ENCODE measurements around the gene AGAP1. TPM values are rescaled to one million over a fixed set of nuclear protein-coding genes. Genes with fewer than 3 reads are reported as not detected.

AGAP1 gene
- total RNA-seq, 4 donors from 2014 or later, result 23.4 to 46.5 (median 29.3) TPM

DNA sequence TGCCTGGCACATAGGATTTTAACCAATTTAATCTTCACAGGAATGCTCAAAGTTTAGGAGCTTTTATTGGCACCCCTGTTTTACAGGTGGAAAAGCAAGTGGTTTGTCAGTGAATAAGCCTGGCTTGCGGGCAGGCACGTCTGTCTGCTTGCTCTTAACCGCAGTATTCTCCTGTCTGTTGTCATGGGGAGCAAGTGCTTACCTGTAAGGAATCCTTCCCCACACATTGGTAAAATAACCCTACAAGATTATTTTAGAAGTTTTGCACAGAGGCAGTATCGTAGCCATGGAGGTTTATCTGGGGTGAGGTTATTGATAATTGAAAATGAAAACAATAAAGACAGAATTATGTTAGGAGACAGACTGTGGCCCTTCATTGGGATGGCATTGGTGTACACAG, 174.9 kb downstream of the AGAP1 start:
- H3K36me3 ChIP-seq, result no peaks in the 10 kb centered on the region
- H3K9me3 ChIP-seq, result no peaks in the 10 kb centered on the region
- H3K27ac ChIP-seq, result no peak overlapping the region
- intact Hi-C loops (cut with DNase I), result no loop called here
- DNase-seq, result no peak
- no peaks in the 10 kb centered on the region for H3K27me3 ChIP-seq
- H3K4me1 ChIP-seq, result peaks cover 11 to 25% of the 10 kb centered on the region in 2 donors
- 95 to 97% methylated on average over 4 of the region's 4 CpGs for WGBS, 2 donors
- no peak overlapping the region for H3K4me3 ChIP-seq (replicated peaks in 1 of 3)
- TF ChIP-seq, protein P1, sequence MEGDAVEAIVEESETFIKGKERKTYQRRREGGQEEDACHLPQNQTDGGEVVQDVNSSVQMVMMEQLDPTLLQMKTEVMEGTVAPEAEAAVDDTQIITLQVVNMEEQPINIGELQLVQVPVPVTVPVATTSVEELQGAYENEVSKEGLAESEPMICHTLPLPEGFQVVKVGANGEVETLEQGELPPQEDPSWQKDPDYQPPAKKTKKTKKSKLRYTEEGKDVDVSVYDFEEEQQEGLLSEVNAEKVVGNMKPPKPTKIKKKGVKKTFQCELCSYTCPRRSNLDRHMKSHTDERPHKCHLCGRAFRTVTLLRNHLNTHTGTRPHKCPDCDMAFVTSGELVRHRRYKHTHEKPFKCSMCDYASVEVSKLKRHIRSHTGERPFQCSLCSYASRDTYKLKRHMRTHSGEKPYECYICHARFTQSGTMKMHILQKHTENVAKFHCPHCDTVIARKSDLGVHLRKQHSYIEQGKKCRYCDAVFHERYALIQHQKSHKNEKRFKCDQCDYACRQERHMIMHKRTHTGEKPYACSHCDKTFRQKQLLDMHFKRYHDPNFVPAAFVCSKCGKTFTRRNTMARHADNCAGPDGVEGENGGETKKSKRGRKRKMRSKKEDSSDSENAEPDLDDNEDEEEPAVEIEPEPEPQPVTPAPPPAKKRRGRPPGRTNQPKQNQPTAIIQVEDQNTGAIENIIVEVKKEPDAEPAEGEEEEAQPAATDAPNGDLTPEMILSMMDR (IDR thresholded peaks at IDR 0.05), result no peak
- no peak for TF ChIP-seq POLR2A (IDR thresholded peaks at IDR 0.05)

DNA sequence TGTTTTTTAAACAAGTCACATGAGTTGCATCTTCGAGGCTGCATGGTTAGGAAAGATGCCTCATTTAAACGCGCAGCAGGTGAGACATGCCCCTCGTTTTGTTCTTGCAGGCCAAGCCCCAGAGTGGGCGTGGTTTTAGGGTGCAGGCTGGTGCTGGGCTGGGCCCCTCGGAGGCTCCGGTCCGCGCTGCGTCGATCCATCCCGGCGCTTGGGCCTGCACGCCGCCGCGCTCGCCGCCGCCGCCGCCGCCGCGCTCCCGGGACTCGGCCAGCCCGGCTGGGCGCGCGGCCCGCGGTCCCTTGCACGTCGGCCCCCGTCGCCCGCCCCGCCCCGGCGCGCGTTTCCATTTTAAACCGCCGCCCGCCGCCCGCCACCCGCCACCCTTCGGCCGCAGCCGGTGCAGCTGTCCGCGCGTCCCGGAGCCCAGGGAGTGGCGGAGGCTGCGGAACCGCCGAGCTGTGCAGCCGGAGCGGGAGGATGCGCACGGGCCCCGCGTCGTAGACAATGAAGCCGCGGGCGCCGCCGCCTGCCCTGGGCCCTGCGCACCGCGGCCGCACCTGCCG, 175.5 kb downstream of the AGAP1 start:
- TF ChIP-seq, protein P1 (IDR thresholded peaks at IDR 0.05), result no peak
- TF ChIP-seq POLR2A (IDR thresholded peaks at IDR 0.05), result no peak
- H3K4me3 ChIP-seq (replicated peaks in 1 of 3), result peak overlapping the region in 1 of 3 donors; percentile 44
- no peaks in the 10 kb centered on the region for H3K36me3 ChIP-seq
- peaks cover 11 to 25% of the 10 kb centered on the region in 2 donors for H3K4me1 ChIP-seq
- intact Hi-C loops (cut with DNase I), result no loop called here
- no peaks in the 10 kb centered on the region for H3K9me3 ChIP-seq
- DNase-seq, result peak; percentile 54 to 63
- no peak overlapping the region for H3K27ac ChIP-seq
- 0% methylated on average over 3 of the region's 77 CpGs; no CpG with 5 or more reads in 1 of the 2 donors for WGBS, 2 donors
- no peaks in the 10 kb centered on the region for H3K27me3 ChIP-seq

DNA sequence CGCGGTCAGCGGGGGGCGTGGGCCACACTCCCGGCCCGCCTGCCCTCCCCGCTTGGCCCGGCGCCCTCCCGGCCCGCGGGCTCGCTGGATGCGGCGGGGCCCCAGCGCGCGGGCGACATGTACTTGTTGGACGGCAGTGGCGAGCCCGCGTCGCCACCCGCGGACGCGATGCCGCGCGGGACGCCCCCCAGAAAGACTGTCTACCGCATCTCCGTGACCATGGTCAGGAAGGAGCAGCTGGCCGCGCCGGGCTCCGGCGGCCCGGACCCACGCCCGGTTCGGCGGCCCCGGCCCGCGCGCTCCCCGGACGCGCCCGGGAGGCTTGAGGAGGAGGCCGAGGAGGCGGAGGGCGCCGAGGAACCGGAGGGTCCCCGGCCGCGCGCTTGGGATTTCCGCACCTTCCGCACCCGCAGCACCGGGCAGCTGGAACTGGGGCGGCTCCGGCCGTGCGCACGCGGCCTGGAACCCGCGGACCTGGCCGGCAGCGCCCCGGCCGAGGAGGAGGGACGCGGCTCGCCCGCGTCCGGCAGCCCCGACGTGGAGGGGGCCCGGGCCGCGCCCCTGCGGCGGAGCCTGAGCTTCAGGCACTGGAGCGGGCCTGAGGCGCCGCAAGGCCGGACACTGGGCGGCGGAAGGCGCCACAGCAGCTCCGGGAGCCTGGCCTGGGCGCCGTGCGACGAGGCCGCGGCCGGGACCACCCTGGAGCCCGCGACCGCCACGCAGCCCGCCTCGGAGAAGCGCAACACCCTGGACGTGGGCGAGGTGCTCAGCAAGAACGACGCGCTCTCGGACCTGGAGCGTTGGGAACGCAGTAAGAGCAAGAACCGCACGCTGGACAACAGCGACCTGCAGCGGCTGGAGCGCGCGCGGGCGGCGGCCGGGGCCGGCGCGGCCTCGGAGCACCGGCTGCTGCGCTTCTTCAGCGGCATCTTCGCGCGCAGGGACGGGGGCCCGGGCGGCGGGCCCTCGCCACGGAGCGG, 176.4 kb downstream of the AGAP1 start:
- Histone ChIP-seq H3K36me3 (no peaks in the 10 kb centered on the region), H3K4me1 (peaks cover 11 to 25% of the 10 kb centered on the region in 2 donors), H3K27ac (no peak overlapping the region), H3K4me3 (replicated peaks in 1 of 3) (peak overlapping the region in 2 of 3 donors; percentile 19 to 44), H3K9me3 (no peaks in the 10 kb centered on the region), H3K27me3 (no peaks in the 10 kb centered on the region)
- 0% methylated on average over 11 to 23 of the region's 148 CpGs for WGBS, 2 donors
- intact Hi-C loops (cut with DNase I), result no loop called here
- DNase-seq, result peak; percentile 64 to 65
- TF ChIP-seq POLR2A (IDR thresholded peaks at IDR 0.05), result no peak
- TF ChIP-seq, protein P1 (IDR thresholded peaks at IDR 0.05), result peak in 4 of 6 experiments; percentile 12 to 67 (median 47)

DNA sequence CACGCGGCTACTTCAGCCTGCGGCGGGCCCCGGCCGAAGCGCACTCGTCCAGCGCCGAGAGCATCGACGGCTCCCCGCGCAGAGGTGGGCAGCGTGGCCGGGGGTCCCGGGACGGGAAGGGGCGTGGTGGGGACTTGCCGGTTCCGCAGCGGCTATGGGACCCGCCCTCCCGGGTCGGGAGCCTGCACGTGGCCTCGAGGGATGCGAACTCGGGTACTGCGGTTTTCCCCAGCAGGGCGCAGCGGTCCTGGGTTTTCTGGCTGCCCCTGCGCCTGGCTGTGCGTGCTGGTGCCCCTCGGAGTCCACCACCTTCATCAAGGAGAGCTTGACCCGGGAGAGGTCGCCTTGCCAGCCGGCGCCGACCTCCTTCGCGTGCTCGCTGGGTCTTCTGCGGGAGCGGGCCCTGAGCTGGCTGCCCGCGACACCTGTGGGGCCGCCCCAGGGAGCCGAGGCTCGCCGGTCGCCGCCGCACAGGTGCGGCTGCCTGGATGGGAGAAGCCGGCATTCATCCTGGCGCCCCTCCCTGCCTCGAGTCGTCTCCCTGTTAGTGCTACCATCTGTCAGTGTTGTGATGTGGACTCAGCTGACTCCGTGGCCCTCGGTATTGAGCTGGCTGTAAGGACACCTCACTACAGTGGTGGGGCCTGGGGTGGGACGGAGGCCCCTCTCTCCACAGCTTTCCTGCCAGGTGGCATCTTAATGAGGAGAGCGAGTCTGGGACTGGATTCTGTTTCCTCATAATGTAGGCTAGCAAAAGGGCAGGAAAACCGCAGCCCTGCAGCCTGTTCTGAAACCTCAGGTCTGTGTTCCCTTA, 177.3 kb downstream of the AGAP1 start:
- peak overlapping the region in 1 of 3 donors; percentile 44 for H3K4me3 ChIP-seq (replicated peaks in 1 of 3)
- no peak for DNase-seq
- WGBS, 2 donors, result 21 to 97% methylated on average over 5 to 19 of the region's 64 CpGs
- H3K36me3 ChIP-seq, result no peaks in the 10 kb centered on the region
- no peak for TF ChIP-seq POLR2A (IDR thresholded peaks at IDR 0.05)
- TF ChIP-seq, protein P1 (IDR thresholded peaks at IDR 0.05), result no peak
- H3K27me3 ChIP-seq, result no peaks in the 10 kb centered on the region
- no peaks in the 10 kb centered on the region for H3K9me3 ChIP-seq
- intact Hi-C loops (cut with DNase I), result no loop called here
- peaks cover 4 to 17% of the 10 kb centered on the region in 2 donors for H3K4me1 ChIP-seq
- no peak overlapping the region for H3K27ac ChIP-seq

Measured in thyroid gland (tissue), 4 donors.